Measurements from ENCODE around the gene SEC31B.

SEC31B gene

DNA sequence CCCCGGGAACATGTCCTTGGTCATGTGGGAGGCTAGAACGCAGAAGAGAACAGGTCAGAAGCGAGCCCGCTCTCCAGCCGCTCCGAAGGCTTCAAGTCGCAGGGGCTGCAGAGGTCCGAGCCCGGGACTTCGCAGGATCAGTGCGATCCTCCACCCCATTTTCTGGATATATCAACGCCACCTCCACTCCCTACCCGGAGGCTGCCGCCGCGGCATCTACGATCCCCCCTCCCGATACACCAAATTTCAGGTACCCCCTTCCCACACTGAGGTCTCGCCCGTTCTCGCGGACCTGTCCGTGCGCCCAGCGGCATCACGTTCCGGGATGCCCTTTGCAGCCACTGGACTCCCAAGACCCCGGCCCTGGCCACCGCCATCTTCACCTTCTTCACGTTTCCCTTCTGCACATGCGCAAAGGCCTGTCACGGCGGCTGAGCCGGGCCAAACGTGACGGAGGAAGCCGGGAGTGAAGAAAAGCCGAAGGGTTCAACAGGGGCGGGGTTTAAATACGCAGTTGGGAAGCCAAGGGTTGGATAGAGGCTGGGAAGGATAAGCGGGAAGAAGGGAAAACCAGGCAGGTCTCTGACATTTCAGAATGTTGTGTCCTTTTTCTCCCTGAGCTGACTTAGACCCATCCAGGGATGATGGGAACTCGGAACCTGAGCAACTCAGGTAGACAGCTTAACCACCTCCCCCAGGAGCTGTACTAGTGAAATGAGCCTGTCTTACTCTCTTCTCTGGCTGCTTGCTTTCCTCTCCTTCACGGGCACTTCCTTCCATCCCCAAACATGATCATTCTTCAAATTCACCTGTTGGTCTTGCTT lies 10.0 kb upstream of the SEC31B start, which contains the start of gene NDUFB8:
Gene NDUFB8 (minus strand): TSS at position 397 of the 824 bp plus-strand sequence. CDS start 20 bp downstream, at position 377.
- DNase-seq (ENCODE audit: low read depth in 2 of 2): peak; percentile 67 to 78

DNA sequence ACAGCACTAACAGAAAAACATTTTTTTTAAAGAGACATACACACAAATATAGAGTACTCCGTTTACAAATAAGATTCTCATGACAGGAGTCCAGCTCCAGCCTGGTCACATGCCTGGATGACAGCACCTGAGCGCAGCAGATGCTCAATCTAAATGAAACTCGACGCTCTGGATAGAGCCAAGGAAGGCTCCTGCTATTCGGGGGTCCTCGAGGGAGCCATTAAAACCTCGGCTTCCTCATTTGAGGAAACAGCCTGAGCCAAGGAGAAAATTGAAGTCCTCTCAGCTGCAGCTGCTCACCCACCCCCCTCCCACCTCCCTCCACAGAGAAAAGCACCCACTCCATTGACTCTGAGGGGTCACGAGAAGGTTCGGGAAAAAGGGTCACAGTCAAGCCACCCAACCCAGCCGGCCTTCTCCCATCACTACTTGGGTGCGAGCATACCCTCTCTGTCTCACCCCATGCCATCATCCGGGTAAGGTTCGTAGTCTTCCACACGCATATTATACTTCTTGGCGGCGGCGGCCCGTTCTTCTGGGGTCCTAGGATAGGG lies 9.3 kb upstream of the SEC31B start:
- no peak for DNase-seq (ENCODE audit: low read depth in 2 of 2)

- no peak for DNase-seq (ENCODE audit: low read depth in 2 of 2)
Measured at GRCh38 chr10:100528123-100528886, 8.6 kb upstream of the SEC31B start.

DNA sequence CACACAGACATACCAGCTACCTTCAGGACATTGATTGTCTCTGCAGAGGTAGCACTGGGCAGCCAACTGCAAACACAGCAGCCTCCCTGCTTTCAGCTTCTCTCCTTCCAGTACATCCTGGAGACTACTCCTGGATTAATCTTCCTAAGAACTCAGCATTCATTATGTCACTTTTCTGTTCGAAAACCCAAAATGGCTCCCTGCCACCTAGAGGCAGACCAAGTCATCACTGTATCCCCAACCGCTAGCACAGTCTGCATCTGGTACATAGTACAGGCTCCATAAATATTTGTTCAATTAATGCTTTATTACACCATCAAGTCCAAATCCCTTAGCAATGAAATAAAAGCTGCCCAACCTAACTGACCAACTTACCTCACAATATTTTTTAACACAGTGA lies 5.0 kb upstream of the SEC31B start:
- no peak for DNase-seq (ENCODE audit: low read depth in 2 of 2)

DNA sequence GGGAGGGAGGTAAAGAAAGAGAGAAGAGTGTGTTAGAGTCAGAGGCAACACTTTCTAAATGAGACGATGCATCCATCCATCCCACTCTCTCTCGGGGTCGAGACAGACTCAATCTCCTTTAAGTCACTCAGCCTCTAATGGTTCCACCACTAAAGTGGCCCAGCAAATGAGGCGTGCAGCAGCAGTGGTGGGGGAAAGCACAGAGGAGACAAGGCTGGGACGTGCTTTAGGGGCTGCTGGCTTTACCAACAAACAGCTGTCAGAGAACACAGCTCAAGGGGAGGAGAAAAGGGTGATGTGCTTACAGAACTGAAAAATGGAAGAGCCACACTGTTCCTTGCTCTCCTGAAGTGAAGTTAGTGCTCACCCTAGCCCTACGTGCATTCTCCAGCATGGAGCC lies 4.5 kb upstream of the SEC31B start:
- no peak for DNase-seq (ENCODE audit: low read depth in 2 of 2)

DNA sequence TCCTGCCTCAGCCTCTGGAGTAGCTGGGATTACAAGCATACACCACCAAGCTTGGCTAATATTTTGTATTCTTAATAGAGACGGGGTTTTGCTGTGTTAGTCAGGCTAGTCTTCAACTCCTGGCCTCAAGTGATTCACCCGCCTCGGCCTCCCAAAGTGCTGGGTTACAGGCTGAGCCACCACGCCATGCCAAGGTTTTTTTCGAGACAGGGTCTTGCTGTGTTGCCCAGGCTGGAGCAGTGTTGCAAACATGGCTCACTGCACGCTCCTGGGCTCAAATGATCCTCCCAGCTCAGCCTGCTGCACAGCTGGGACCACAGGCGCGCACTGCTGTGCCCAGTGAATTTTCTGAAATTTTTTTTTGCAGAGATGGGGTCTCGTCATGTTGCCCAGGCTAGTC lies 3.3 kb upstream of the SEC31B start:
- DNase-seq (ENCODE audit: low read depth in 2 of 2): no peak

DNA sequence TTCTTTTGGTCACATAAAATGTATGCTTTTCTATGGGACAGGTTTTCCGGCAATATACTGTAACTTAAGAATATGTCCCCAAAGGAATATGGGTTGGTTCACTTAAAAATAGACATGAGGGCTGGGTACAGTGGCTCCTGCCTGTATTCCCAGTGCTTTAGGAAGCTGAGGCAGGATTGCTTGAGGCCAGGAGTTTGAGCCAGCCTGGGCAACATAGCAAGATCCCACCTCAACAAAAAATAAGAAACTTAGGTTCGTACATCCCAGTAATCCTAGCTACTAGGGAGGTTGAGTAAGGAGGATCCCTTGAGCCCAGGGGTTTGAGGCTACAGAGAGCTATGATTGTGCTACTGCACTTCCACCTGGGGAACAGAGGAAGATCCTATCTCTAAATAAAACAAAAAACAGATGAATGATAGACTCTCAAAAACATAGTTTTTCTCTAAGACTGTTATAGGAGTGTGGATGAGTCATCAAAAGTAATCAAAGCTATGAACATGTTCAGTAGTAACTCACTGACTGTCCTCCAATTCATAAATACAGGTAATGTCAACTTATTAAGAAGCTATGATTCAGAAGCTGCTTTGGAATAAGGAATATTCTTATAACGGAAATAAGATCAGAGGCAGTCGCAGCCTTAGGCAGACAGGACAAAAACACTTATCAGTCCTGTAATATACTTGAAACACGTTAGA lies 2.6 kb upstream of the SEC31B start:
- DNase-seq (ENCODE audit: low read depth in 2 of 2): no peak

DNA sequence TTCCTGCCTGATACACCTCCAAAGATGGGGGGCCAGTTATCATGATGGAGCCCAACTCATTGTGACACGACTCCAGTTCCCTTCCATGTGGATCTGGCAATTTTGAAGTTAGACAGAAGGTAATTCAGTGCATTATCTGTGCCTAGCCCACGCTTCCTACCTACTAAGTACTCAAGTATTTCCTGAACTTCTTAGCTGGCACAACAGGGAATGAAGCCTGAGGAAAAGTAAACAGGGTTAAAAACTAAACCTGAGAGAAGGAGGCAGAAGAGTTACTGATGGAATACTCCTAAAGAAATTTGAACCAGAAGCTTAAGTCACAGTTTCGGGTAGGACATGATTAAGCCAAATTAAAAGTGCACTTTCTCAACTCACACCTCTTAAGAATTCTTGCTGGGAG lies 1.1 kb upstream of the SEC31B start:
- DNase-seq (ENCODE audit: low read depth in 2 of 2): no peak

DNA sequence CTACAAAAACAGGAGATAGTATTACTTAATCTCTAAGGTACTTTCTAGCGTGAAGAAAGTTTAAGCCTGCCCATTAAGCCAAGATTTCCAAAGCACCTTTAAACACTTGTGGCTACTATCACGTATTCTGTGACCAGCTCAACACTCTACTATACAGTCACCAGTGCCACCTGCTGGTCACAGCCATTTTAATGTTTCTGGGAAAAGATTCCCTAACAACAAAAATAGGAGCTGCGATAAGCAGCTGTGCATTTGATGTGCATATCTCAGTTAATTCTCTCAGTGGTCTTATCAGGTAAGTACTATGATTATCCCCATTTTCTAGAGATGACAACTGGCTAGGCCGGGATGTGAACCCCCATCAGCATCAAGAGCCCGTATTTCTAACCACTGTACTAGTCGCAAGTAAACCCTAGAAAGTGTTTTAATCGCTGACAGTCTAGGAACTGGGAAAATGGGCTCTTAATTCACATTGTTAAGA lies 860 bp downstream of the SEC31B start:
- no peak for DNase-seq (ENCODE audit: low read depth in 2 of 2)

DNA sequence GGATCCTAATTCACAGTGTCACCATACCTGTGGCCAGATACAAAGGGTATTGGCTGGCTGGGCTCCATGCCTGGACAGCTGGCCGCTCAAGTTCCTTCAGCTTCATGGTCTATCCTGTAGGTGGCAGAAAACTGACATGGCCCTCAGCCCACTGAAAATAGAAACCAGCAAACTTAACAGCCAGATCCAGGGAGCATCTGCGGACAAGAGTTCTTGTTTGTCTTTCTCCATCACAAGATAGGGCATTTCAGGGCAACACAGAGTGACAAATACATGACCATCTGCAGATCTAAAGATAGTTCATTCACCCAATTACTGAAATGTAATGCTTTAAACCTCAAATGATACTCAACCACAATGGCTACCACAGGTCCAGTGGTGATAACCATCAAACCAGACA lies 2.8 kb downstream of the SEC31B start:
- no peak for DNase-seq (ENCODE audit: low read depth in 2 of 2)

DNA sequence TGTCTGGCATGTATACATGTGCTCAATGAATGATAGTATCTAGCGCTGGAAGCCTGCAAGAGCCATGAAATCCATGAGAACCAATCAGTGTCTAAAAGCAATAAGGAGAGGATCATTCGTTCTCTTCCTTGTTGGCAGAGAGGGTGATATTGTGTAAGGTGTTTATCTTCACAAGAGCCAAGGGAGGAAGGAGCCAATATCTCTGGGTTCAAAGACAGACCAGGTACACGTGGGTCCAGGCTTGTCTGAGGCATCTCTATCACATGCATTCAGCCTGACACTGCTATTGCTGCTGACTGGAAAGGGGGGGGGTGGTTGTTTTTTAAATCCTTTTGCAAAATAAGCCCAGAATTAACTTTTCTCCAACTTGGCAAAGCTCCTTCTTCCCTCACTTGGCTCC lies 4.0 kb downstream of the SEC31B start:
- DNase-seq (ENCODE audit: low read depth in 2 of 2): no peak

DNA sequence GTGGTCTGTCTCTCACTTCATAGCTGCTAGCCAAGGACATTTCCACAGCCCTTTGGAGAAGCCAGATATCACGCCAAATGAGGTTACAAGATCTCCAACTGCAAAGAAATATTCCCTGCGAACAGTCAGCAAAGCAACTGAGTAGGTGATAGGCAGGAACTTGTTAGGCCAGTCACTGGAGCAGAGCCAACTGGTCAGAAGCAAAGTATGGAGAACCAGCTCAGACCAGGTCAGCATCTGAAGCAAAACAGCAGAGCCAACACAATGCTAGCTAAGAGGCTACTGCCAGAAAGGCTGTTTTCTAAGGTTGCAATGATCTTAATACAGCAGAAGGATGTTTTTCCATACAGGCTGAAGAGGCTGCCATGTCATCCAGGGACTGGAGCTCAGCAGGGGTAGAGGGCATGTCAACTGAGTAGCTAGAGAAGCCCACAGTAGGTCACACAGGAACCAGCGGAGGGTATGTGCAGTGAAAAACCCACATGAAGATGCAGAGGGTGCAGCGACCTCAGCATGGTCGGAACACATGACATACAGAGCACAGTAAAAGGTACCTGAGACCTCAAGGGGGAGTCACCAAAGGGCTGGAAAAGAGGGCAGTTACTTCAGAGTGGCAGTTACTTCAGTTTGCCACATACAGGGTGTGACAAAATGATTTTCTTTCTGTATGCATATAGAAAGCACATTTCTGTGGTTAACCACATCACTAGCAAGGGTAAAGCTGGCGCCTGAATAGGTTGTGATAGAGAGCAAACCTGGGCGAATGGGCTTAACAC lies 8.9 kb downstream of the SEC31B start:
- DNase-seq (ENCODE audit: low read depth in 2 of 2): peak; percentile 38 to 56

DNA sequence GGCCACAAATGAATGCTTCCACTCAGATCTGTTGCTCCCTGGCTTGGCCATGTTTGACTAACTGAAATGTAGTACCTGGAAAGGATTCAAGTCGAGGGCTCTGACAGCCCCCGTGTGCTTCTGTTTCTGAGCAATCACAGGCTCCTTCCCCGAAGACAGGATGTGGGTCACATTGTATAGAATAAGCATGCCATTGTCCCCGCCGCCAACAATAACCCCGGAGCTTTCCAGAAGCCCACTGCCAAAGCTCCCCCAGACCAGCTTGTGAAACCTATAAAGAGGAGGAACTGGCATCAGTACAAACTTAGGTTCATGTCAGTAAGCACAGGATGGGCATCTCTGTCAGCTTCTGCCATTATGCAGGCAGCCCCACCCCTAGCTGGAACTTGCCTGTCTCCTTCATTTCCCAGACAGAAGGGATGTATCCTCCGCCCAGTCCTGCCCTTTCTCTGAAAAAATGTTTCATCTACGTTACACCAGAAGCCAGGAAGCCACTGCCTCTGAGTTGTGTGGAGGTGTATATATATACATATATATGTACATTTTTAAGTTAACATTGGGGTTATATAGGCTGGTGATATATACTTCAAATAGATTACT lies 10.3 kb downstream of the SEC31B start:
- DNase-seq (ENCODE audit: low read depth in 2 of 2): peak; percentile 32 to 47

GRCh38 chr10:100508691-100509150 lies 10.9 kb downstream of the SEC31B start:
- no peak for DNase-seq (ENCODE audit: low read depth in 2 of 2)

GRCh38 chr10:100508266-100508665 lies 11.4 kb downstream of the SEC31B start:
- no peak for DNase-seq (ENCODE audit: low read depth in 2 of 2)

GRCh38 chr10:100507357-100507732 lies 12.3 kb downstream of the SEC31B start:
- no peak for DNase-seq (ENCODE audit: low read depth in 2 of 2)

DNA sequence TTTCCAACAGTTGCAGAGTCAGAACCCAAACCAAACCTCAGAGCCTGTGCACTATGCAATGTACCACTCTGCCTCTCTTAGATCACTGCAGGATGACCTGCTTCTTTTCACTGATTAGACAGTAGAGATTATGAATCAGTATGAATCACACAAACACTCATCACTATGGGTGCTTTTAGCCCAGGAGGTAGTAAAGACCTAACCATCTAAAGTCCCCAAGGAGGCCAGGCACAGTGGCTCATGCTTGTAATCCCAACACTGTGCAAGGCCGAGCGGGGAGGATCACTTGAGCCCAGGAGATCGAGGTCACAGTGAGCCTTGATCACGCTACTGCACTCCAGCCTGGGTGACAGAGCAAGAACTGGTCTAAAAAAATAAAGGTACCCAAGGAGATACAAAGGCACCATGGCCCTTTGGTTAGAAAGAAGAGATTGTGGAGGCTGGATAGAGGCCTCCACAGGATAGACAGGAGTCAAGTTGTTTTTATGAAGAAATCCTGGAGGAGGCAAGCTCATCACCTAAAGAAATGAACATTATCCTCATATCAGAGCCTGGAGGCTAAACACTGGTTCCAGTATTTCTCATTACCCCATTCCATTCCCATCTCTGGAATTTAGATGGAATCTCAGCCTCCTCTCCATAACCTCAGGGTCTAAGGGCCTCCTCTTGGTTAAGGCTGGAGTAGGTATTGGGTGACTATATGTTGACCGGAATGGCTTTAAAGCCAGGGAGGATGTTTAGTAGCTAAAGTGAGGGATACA lies 12.9 kb downstream of the SEC31B start:
- no peak for DNase-seq (ENCODE audit: low read depth in 2 of 2)

- DNase-seq (ENCODE audit: low read depth in 2 of 2): no peak
Measured at GRCh38 chr10:100505164-100505563, 14.5 kb downstream of the SEC31B start.

DNA sequence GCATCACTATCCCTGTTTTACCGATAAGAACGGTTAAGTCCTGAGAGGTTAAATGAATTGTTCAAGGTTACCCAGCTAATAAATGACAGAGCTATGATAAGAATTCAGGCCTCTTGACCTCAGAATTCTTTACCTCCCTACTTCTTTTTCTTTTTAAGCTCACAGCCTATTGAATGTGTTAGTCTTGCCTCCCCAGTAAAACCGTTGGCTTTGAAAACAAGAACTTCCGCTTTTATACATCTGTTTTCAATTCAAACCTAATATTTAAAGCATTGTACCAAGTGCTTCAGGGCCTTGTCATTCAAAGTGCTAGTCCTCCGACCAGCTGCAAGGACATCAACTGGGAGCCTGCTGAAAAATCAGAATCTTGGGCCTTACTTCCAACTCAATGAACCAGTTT lies 15.6 kb downstream of the SEC31B start:
- no peak for DNase-seq (ENCODE audit: low read depth in 2 of 2)

DNA sequence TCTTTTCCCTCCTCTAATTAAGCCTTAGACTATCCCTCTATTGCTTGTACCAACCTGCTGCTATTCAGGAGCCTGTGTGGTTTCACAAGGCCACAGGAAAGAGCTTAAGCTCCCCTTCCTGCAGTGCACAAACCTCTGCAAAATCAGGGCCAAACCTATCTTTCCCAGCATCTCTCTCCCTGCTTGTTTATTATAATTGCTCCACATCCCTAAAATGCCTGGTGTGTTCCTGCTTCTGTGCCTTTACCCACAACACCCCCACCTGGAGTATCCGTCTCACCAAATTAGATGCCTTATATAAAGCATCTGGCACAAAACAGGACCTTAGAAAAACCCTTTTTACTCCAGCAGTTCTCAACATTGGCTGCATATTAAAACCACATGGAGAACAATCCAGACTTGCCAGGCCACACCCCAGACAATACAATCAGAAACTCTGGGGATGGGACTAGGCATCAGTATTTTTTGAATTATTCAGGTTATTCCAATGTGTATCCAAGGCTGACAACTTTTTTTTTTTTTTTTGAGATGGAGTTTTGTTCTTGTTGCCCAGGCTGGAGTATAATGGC lies 16.7 kb downstream of the SEC31B start:
- no peak for DNase-seq (ENCODE audit: low read depth in 2 of 2)
